Measurements from ENCODE around the gene FAM241A.

DNA sequence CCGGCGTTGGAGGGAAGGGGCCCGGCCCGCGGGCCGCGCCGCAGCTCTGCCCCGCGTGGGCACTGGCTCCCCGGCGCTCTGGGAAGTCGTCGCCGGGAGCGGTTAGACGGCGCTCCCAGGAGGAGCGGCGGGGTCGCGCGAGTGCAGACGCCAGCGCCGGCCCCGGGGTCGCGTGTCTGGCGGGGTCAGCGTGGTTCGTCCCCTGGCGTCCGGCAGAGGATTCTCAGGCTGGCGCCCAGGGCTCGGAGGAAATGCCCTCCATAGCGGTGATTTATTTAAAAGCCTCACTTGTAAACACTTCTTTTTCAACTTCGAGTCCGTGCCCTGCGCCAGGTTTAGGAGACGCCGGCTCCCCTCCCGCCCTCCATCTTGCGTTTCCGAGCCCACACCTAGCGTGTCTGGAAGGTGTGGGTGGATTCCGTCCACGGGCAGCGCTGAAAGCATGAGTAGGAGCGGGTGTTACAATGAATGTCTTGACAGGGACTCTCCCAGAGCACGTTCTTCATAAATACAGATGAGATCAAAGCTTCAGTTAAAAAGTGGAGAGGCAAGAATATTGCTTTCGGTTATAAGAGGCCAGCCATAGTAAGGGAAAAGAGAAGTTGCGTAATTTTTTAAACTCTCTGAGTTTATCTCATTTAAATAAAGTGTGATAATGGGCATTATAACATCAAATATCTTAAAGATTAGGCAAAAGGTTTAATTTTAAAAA lies 692 bp downstream of the FAM241A start:
- TF ChIP-seq, protein P1, sequence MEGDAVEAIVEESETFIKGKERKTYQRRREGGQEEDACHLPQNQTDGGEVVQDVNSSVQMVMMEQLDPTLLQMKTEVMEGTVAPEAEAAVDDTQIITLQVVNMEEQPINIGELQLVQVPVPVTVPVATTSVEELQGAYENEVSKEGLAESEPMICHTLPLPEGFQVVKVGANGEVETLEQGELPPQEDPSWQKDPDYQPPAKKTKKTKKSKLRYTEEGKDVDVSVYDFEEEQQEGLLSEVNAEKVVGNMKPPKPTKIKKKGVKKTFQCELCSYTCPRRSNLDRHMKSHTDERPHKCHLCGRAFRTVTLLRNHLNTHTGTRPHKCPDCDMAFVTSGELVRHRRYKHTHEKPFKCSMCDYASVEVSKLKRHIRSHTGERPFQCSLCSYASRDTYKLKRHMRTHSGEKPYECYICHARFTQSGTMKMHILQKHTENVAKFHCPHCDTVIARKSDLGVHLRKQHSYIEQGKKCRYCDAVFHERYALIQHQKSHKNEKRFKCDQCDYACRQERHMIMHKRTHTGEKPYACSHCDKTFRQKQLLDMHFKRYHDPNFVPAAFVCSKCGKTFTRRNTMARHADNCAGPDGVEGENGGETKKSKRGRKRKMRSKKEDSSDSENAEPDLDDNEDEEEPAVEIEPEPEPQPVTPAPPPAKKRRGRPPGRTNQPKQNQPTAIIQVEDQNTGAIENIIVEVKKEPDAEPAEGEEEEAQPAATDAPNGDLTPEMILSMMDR (IDR thresholded peaks at IDR 0.05): no peak; the same call in 1 of the 2 replicates
- TF ChIP-seq, protein P2, sequence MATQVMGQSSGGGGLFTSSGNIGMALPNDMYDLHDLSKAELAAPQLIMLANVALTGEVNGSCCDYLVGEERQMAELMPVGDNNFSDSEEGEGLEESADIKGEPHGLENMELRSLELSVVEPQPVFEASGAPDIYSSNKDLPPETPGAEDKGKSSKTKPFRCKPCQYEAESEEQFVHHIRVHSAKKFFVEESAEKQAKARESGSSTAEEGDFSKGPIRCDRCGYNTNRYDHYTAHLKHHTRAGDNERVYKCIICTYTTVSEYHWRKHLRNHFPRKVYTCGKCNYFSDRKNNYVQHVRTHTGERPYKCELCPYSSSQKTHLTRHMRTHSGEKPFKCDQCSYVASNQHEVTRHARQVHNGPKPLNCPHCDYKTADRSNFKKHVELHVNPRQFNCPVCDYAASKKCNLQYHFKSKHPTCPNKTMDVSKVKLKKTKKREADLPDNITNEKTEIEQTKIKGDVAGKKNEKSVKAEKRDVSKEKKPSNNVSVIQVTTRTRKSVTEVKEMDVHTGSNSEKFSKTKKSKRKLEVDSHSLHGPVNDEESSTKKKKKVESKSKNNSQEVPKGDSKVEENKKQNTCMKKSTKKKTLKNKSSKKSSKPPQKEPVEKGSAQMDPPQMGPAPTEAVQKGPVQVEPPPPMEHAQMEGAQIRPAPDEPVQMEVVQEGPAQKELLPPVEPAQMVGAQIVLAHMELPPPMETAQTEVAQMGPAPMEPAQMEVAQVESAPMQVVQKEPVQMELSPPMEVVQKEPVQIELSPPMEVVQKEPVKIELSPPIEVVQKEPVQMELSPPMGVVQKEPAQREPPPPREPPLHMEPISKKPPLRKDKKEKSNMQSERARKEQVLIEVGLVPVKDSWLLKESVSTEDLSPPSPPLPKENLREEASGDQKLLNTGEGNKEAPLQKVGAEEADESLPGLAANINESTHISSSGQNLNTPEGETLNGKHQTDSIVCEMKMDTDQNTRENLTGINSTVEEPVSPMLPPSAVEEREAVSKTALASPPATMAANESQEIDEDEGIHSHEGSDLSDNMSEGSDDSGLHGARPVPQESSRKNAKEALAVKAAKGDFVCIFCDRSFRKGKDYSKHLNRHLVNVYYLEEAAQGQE (IDR thresholded peaks at IDR 0.05; ENCODE audit: insufficient read depth in 1 of 2, low read depth in 2 of 2, low read length in 1 of 2): no peak
- no peak for TF ChIP-seq POLR2AphosphoS5 (IDR thresholded peaks at IDR 0.05; ENCODE audit: low read depth, low read length)

Measured in Panc1 (cell line).